GM13976 (cell line): ENCODE measurements around the gene CALN1.
"Not testable (repeated sequence)": the region's sequence is repeated elsewhere in the genome, so short reads cannot be mapped to it uniquely, and the experiment has no call there.

Source experiments
- DNase-seq: peaks from one replicate; pipeline ENCODE4 v3.0.0; 2012; ENCODE audit warnings: low spot score
- in situ Hi-C: fragments of 300-500 bp; cut with MboI; formaldehyde crosslinking; loops from one replicate; pipeline ENCODE4 v1.12.0; 2022; ENCODE audit warnings: low sequenced_read_pairs, mixed read lengths, inconsistent platforms; ENCODE audit not compliant: unreplicated experiment
- TF ChIP-seq, protein P1 (sequence below): IDR thresholded peaks from 2 replicates; pipeline ENCODE4 v1.5.1; 2012; ENCODE audit warnings: borderline replicate concordance, mild to moderate bottlenecking; ENCODE audit not compliant: insufficient read depth; ENCODE audit errors: extremely low read depth, missing control alignments, control extremely low read depth

The CALN1 gene

DNA sequence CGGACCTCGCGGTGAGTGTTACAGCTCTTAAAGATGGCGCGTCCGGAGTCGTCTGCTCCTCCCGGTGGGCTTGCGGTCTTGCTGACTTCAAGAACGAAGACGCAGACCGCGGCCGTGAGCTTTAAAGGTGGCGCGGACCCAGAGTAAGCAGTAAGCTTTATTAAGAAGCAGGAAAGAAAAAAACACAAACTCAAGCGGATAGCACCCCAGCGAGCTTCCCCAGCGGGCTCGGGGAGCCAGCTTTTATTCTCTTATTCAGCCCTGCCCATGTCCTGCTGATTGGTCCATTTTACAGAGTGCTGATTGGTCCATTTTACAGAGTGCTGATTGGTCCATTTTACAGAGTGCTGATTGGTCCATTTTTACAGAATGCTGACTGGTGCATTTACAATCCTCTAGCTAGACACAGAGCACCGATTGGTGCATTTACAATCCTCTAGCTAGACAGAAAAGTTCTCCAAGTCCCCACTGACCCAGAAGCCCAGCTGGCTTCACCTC, at the start of gene CALN1:
Gene CALN1 (minus strand): TSS at position 218 of the 498 bp plus-strand sequence.
- in situ Hi-C loops, DNase-seq: not testable (repeated sequence)

DNA sequence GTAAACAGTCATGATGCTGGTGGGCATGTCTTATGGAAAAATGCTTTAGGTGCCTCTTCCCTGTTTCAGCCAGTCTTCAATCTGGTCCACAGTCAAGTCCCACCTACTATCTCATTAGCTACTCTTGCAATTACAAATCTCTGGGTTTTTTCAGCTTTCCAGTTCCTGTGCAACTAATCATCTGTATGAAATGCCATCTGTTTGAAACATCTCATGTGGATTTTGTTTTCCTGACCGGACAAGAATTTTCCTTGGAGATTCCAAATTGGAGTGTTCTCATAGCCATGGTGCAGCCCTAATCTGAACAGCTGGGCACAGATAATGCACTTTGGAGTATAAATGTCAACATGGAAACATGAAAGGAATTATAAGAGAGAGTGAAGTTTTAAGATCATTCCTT, 41.3 kb upstream of the CALN1 start:
- in situ Hi-C loops = no loop called here
- TF ChIP-seq, protein P1, sequence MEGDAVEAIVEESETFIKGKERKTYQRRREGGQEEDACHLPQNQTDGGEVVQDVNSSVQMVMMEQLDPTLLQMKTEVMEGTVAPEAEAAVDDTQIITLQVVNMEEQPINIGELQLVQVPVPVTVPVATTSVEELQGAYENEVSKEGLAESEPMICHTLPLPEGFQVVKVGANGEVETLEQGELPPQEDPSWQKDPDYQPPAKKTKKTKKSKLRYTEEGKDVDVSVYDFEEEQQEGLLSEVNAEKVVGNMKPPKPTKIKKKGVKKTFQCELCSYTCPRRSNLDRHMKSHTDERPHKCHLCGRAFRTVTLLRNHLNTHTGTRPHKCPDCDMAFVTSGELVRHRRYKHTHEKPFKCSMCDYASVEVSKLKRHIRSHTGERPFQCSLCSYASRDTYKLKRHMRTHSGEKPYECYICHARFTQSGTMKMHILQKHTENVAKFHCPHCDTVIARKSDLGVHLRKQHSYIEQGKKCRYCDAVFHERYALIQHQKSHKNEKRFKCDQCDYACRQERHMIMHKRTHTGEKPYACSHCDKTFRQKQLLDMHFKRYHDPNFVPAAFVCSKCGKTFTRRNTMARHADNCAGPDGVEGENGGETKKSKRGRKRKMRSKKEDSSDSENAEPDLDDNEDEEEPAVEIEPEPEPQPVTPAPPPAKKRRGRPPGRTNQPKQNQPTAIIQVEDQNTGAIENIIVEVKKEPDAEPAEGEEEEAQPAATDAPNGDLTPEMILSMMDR = no peak
- DNase-seq = no peak

DNA sequence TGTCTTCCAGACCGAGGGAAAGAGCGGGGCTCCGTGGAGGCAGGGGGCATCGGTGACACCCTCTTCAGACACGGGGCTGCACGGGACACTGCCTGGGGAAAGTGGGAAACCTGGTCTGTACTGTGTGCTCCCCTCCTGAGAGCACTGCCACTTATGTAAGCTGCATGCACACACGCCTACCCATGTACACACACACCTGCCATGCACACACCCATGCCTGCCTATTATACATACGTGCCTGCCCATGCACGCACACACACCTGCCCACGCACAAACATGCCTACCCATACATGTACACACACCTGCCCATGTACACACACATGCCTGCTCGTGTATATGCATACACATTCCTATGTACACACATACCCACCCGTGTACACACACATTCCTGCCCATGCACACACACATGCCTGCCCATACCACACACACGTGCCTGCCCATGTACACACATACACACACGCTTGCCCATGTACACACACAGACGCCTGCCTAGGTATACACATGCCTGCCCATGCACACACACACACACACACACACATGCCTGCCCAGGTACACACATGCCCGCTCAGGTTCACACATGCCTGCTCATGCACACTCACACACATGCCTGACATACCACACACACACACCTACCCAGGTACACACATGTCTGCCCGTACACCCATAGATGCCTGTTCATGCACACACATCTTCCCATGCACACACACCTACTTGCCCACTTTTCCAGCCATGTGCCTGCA, 35.5 kb upstream of the CALN1 start:
- in situ Hi-C loops = no loop called here
- TF ChIP-seq, protein P1 = no peak
- DNase-seq = no peak

DNA sequence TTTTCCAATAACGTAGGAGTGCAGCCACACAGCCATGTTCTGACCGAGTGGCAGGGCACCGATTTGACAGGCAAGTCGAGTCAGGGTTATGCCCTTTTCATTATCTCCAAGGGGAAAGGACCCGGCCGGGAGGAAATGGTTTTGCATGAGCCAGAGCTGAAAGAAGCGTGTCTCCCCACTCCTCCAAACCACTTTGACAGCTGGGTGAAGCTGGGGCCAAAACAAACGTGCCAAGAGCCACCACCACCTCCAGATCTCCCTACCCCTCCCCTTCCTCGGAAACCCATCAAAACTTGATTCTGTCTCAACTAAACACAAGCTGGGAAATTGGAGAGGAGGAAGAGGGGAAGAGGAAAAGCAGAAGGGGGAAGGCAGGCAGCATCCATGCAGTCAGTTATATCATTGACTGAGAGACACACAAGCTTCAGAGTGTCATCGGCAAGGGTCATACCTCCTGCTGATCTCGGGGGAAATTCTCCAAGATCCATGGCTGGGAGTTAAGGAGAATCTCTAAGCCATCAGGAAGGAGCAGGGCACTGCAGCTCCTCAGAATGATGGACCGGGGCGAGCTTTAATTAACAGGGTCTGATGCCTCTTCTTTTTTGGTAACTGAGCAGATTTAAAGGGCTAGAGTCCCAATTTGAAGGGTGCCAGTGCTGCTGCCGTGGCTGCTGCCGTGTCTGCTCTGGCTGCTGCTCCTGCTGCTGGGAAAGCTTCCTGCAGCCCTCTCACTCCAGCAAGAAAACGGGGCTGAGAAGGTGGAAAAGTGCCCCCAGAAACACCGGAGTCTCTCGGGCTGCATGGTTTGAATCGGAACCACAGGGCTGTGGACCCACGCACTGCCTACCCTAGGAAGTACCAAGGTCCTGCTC, 34.7 kb upstream of the CALN1 start:
- DNase-seq = no peak
- in situ Hi-C loops = no loop called here
- TF ChIP-seq, protein P1 = no peak

DNA sequence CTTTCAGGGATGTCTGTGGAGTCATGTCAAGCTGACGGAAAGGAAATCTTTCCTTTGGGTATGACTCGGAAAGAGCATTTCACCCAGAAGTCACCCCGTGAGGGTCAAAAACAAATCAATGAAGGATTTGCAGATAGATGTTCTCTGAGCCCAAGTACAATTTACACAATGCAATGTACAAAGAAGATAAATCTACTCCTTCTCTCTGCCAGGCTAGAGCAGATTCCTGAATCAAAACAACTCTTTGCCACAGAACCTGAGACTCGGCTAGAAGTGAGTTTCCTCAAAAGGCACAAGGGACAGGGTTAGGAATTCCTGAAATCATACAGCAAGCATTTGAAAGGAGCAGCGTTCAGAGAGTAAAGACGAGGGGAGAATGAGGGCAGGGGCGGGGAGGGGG, 34.0 kb upstream of the CALN1 start:
- TF ChIP-seq, protein P1 = no peak
- no peak for DNase-seq
- in situ Hi-C loops = no loop called here

DNA sequence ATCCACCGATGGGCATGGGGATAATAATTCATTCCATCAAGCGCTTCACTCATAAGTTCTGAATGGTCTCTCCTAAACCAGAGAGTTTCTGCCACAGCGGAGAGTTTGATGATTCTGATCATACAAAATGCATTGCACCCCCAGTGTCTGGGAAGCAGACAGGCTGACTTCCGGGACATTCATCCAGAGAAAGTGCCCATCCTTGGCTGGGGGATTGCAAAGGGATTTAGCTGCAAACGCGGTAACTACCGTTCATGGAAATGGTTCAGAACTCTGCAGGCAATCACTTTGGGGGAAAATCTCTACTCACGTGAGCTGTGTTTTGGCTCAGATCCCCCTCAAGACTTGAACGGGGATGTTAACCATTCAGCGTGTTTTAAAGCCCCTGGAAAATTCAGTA, 33.4 kb upstream of the CALN1 start:
- no peak for DNase-seq
- in situ Hi-C loops = no loop called here
- TF ChIP-seq, protein P1 = no peak

DNA sequence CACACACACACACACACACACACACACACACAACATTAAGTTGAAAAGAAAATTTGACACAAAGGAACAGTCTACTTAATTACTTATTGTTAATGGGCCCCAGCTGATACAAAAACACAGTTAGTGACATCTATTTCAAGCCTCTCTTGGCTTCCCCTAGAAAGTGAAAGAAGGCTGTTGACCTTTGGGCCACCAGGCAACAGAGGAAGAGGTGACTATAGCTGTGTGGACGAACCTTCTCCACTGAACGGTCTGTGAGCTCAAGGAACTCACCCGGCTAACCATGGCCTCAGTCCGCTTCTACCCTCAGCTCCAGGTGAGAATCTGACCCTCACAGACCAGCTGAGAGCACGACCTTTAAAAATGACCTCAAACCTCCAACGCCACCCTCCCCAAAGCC, 32.9 kb upstream of the CALN1 start:
- in situ Hi-C loops = no loop called here
- DNase-seq = no peak
- TF ChIP-seq, protein P1 = no peak
